Adipocyte (in vitro differentiated cells): ENCODE data around the gene LIMA1.

Experiments used
- DNase-seq: peaks from one replicate; pipeline ENCODE4 v3.0.0-alpha.2; 2015; ENCODE audit warnings: low read depth
- H3K27me3 ChIP-seq: replicated peaks from 2 replicates; pipeline ENCODE4 v1.7.0; 2013; ENCODE audit warnings: mild to moderate bottlenecking, low read length, moderate library complexity; ENCODE audit not compliant: control insufficient read depth, insufficient read depth
- H3K36me3 ChIP-seq: 2 replicates; pipeline ENCODE4 v1.7.0; 2013; ENCODE audit warnings: low read length, mild to moderate bottlenecking, moderate library complexity; ENCODE audit not compliant: control insufficient read depth, insufficient read depth, severe bottlenecking
- H3K4me1 ChIP-seq: 2 replicates; pipeline ENCODE4 v1.7.0; 2013; ENCODE audit warnings: mild to moderate bottlenecking, low read length, moderate library complexity; ENCODE audit not compliant: control insufficient read depth, insufficient read depth
- H3K4me3 ChIP-seq: 2 replicates; pipeline ENCODE4 v1.7.0; 2013; ENCODE audit warnings: mild to moderate bottlenecking, low read length, moderate library complexity
- H3K9ac ChIP-seq: 2 replicates; pipeline ENCODE4 v1.7.0; 2013; ENCODE audit warnings: mild to moderate bottlenecking, low read length, moderate library complexity
- H3K9me3 ChIP-seq: 2 replicates; pipeline ENCODE4 v1.7.0; 2013; ENCODE audit warnings: mild to moderate bottlenecking, low read length, moderate library complexity; ENCODE audit not compliant: control insufficient read depth

LIMA1 gene

DNA sequence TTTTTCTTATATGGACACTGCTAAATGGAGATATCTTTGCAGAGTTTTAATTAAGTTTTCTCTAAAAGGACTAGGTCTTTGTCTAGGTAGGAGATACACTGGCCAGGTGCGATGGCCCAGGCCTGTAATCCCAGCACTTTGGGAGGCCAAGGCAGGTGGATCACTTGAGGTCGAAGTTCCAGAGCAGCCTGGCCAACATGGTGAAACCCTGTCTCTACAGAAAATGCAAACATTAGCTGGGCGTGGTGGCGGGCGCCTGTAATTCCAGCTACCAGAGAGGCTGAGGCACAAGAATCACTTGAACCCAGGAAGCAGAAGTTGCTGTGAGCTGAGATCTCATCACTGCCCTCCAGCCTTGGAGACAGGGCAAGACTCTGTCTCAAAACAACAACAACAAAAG lies 99.1 kb downstream of the LIMA1 start:
- H3K4me3 ChIP-seq: no peak overlapping the region

DNA sequence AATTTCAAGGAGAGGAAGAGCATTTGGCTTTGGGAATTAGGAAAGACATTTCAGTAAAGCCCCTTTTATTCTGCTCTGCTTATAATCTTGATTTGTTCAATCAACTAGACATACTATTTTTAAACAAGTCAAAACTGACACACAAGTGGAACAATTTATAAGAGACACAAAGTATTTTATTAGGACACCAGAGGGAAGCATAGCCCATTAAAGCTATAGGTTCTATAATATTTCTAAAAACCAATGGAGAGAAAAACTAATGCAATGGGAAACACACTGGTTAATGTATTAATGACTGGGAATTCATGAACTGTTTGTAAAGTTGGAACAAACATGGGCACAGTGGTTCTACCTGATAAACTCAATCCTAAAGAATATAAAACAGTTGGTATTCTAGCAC lies 100.9 kb downstream of the LIMA1 start:
- Histone ChIP-seq H3K9ac (no peak overlapping the region), H3K4me1 (peaks cover 53% of the 10 kb centered on the region), H3K36me3 (peaks cover 70% of the 10 kb centered on the region), H3K27me3 (no peaks in the 10 kb centered on the region), H3K4me3 (no peak overlapping the region), H3K9me3 (no peaks in the 10 kb centered on the region)
- DNase-seq: no peak

More for the DNA sequence above, 99.1 kb downstream of the LIMA1 start:
- Histone ChIP-seq H3K36me3 (peaks cover 72% of the 10 kb centered on the region), H3K9ac (peak overlapping the region; percentile 14), H3K4me1 (peaks cover 71% of the 10 kb centered on the region), H3K27me3 (no peaks in the 10 kb centered on the region), H3K9me3 (no peaks in the 10 kb centered on the region)
- no peak for DNase-seq

DNA sequence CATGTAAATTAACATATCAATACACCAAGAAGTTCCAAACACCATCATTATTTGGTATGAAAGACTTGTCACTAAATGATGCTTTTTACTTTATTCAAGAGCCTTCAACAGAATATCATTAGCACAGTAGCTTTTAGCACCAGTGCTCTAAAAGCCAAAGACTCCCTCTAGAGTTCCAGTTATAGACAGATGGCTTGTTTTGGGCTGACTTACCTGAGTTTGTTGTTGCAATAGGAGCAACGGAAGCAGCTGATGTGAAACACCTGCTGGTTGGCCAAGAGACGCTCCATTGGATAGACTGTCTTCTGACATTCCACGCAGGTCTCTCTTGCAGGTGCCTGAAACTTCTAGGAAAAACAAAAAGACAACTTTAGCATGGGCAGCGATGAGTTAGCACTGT lies 101.6 kb downstream of the LIMA1 start:
- peak overlapping the region; percentile 43 for H3K9ac ChIP-seq
- no peak for DNase-seq
- no peak overlapping the region for H3K4me3 ChIP-seq
- peaks cover 46% of the 10 kb centered on the region for H3K4me1 ChIP-seq
- no peaks in the 10 kb centered on the region for H3K9me3 ChIP-seq
- H3K36me3 ChIP-seq: peaks cover 75% of the 10 kb centered on the region
- no peaks in the 10 kb centered on the region for H3K27me3 ChIP-seq

DNA sequence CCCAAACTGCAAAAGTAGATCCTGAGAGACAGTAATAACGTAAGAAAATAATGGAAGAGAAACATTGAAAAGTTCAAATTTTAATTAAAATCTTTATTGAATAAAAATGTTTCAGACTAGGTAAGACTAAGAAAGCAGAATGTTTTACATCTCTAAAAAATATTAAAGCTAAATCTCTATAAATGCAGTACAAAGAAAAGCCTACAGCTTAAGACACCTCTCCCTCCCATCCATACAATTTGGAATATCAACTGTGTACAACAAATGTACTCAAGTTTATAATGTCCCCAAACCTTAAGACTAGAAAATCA lies 107.6 kb downstream of the LIMA1 start:
- Histone ChIP-seq H3K9ac (no peak overlapping the region), H3K4me1 (peaks cover 4% of the 10 kb centered on the region), H3K27me3 (no peaks in the 10 kb centered on the region), H3K9me3 (no peaks in the 10 kb centered on the region), H3K36me3 (peaks cover 46% of the 10 kb centered on the region), H3K4me3 (no peak overlapping the region)
- DNase-seq: no peak

DNA sequence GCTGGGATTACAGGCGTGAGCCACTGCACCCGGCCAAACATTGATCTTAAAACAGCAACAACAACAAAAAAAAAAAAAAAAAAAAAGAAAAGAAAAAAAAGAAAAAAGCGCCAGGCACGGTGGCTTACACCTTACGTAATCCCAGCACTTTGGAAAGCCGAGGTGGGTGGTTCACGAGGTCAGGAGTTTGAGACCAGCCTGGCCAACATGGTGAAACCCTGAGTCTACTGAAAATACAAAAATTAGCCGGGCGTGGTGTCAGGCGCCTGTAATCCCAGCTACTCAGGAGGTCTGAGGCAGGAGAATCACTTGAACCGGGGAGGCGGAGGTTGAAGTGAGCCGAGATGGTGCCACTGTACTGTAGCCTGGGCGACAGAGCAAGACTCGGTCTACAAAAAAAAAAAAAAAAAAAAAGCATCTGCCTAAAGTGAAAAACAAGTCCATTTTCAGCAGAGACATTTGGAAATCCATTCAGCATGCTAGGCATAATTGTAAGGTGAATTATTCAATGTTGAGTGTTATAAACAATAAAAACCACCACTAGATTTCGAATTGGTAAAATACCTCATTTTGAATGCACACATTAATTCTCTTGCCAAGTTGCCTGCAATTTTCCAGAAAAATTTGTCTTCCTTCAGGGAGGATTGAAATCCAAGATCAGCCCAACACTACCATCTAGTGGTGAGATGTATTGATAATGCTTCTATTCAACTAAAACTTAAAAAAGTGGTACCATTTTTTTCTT lies 108.2 kb downstream of the LIMA1 start:
- DNase-seq: peak; percentile 96
- Histone ChIP-seq H3K4me3 (no peak overlapping the region), H3K36me3 (peaks cover 41% of the 10 kb centered on the region), H3K4me1 (peaks cover 4% of the 10 kb centered on the region), H3K27me3 (no peaks in the 10 kb centered on the region), H3K9me3 (peaks cover 2% of the 10 kb centered on the region), H3K9ac (no peak overlapping the region)

DNA sequence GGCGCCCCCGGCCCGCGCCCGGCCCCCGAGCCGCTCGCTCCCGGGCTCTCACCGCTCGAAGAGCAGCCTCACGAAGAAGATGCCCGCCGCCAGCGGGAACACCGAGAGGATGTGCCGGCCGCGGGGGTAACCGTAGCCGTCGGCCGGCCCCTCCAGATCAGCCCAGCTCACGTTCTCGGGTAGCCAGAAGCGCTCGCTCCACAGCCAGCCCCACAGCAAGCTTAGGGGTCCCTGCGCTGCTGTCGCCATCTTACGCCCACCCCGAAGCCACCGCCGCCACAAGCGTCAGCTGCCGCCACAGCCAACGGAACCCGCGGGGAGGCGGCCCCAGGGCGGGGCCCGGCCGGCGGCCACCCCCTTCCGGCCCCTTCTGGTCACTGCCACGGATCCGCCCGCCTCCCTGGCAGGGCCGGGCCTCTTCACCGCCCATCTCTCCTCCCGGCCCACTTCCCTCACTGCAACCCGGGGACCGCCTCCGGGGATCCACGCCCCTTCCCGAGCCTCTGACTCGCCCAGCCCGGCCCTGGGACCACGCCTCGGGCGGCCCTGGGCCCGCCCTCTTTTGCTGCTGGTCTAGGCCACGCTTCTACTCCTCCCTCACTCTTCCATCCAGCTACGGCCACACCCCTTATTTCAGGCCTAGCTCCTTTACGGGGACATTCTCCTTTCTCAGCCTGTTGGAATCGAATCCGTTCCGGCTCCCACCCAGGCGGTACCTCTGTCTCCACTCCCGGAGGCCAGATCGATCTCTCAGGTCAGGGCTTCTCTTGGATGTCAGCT lies 116.1 kb downstream of the LIMA1 start, which contains the start of gene CERS5:
TSS of gene CERS5 (minus strand) at position 321 of the 780 bp plus-strand sequence. CDS start at position 249, 72 bp downstream.
- Histone ChIP-seq H3K9me3 (peaks cover 6% of the 10 kb centered on the region), H3K4me3 (peak within 1 kb of the TSS; percentile 88), H3K36me3 (no peaks in the 10 kb centered on the region), H3K4me1 (peaks cover 13% of the 10 kb centered on the region), H3K9ac (peak within 1 kb of the TSS; percentile 92), H3K27me3 (no peaks in the 10 kb centered on the region)
- peak; percentile 100 for DNase-seq

DNA sequence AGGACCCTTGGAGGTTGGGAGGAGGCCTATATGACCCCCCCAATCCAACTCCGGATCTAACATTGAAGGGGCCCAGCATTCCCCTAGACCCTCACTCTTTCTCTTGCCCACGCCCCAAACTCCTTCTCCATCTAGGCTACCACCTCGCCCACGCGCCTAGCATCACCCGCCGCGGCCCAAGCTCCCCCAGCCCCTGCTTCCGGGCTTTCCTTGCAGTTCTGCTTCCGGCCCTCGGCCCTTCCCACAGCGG lies 116.6 kb downstream of the LIMA1 start:
- Histone ChIP-seq H3K9ac (peak overlapping the region; percentile 91), H3K4me1 (peaks cover 14% of the 10 kb centered on the region), H3K4me3 (peak overlapping the region; percentile 88), H3K9me3 (peaks cover 6% of the 10 kb centered on the region), H3K36me3 (no peaks in the 10 kb centered on the region), H3K27me3 (no peaks in the 10 kb centered on the region)
- DNase-seq: peak; percentile 76

DNA sequence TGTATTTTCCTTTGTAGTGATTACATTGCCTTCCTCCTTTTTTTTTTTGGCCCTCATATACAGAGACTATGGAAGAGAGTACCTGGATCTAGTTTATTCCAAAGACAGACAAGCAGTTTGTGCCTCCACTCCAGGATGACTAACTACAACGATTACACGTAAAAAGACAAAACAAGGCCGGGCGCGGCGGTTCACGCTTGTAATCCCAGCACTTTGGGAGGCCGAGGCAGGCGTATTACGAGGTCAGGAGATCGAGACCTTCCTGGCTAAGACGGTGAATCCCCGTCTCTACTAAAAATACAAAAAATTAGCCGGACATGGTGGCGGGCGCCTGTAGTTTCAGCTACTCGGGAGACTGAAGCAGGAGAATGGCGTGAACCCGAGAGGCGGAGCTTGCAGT lies 118.4 kb downstream of the LIMA1 start:
- H3K27me3 ChIP-seq: no peaks in the 10 kb centered on the region
- DNase-seq: no peak
- H3K4me3 ChIP-seq: no peak overlapping the region
- H3K9ac ChIP-seq: no peak overlapping the region
- H3K36me3 ChIP-seq: no peaks in the 10 kb centered on the region
- H3K4me1 ChIP-seq: peaks cover 14% of the 10 kb centered on the region
- H3K9me3 ChIP-seq: peaks cover 2% of the 10 kb centered on the region

DNA sequence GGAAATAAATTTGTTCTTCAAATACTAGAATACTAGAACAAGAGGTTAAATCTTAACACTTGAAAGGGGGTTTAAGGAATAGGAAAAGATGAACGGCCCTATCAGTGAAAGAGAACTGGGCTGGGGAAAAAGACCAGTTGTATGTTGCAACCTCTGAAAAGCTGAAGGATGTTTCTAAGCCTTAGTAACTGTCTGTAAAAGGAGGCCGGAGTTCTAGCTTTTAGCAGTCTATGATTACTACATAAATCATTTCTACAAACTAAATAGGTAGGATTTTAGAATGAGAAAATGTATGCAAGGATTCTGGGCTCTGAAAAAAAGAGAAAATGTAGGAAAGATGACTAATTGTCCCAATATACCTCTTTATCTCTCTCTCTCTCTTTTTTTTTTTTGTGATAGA lies 121.1 kb downstream of the LIMA1 start:
- Histone ChIP-seq H3K4me1 (peaks cover 14% of the 10 kb centered on the region), H3K36me3 (no peaks in the 10 kb centered on the region), H3K9ac (no peak overlapping the region), H3K9me3 (no peaks in the 10 kb centered on the region), H3K4me3 (no peak overlapping the region), H3K27me3 (no peaks in the 10 kb centered on the region)
- peak; percentile 66 for DNase-seq

DNA sequence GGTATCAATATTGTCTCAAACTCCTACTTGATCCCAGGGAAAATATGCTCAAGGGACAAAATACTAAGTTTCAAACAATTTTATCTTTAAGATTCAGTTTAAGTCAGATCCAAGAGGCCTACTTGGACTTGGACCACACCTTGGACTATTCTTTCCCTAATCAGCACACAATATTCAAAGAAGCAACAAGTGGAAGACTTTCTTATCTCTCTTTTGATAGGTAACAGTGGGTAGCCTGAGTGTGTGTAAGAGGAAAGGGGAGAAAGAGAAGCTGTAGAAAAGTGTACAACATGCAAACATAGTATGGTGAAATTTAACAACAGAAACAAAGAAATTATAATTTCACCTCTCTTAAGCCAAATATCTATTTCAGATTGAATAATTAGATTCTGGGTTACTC lies 122.7 kb downstream of the LIMA1 start:
- DNase-seq: no peak
- peaks cover 5% of the 10 kb centered on the region for H3K4me1 ChIP-seq

DNA sequence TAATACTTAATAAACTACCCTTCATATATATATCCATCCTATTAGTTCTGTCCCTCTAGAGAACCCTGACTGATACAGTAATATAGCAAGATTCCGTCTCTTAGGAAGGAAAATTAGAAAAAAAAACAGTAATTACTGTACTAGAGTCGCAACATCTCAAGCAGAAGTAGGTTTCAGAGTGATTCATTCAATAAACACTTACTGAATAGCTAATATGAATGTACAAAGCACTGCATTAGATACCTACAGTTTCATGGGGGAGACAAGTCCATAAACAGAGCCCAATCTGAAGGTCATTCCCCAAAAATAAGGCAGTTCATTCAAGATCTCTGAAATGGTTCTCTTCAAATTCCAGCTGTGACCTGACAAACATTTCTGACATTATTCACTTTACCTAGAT lies 126.1 kb downstream of the LIMA1 start:
- Histone ChIP-seq H3K4me3 (no peak overlapping the region), H3K9ac (no peak overlapping the region), H3K4me1 (peaks cover 1% of the 10 kb centered on the region), H3K27me3 (no peaks in the 10 kb centered on the region), H3K9me3 (no peaks in the 10 kb centered on the region), H3K36me3 (no peaks in the 10 kb centered on the region)
- DNase-seq: no peak

More for the DNA sequence above, 122.7 kb downstream of the LIMA1 start:
- no peaks in the 10 kb centered on the region for H3K27me3 ChIP-seq
- no peak overlapping the region for H3K9ac ChIP-seq
- H3K9me3 ChIP-seq: no peaks in the 10 kb centered on the region
- no peaks in the 10 kb centered on the region for H3K36me3 ChIP-seq
- H3K4me3 ChIP-seq: no peak overlapping the region
